Muscle layer of colon (tissue), 2 donors: Measurements from ENCODE around the gene TNFRSF11A.

Source experiments
- H3K27ac ChIP-seq: one replicate; pipeline ENCODE4 v1.7.0; 2013; ENCODE audit warnings: low read depth, mild to moderate bottlenecking, low read length, moderate library complexity
- H3K27me3 ChIP-seq, 2 donors: one replicate each; pipeline ENCODE4 v1.7.0; 2013; ENCODE audit warnings: low read length in 2 of 2, mild to moderate bottlenecking in 2 of 2; ENCODE audit not compliant: insufficient read depth in 2 of 2, control insufficient read depth in 1 of 2
- H3K36me3 ChIP-seq: one replicate; pipeline ENCODE4 v1.7.0; 2013; ENCODE audit warnings: mild to moderate bottlenecking, low read length; ENCODE audit not compliant: insufficient read depth
- H3K4me1 ChIP-seq: one replicate; pipeline ENCODE4 v1.7.0; 2013; ENCODE audit warnings: mild to moderate bottlenecking, low read length; ENCODE audit not compliant: insufficient read depth
- H3K4me3 ChIP-seq, 2 donors: one replicate each; pipeline ENCODE4 v1.7.0; 2013; ENCODE audit warnings: low read length in 2 of 2, low read depth in 1 of 2, mild to moderate bottlenecking in 1 of 2, moderate library complexity in 1 of 2
- H3K9ac ChIP-seq: one replicate; pipeline ENCODE4 v1.7.0; 2013; ENCODE audit warnings: low read length
- H3K9me3 ChIP-seq: one replicate; pipeline ENCODE4 v1.7.0; 2013; ENCODE audit warnings: mild to moderate bottlenecking, low read length
- donor health status: abdominal sarcoma.
- donor health status: Adenocarcinoma of cecum.

TNFRSF11A gene

DNA sequence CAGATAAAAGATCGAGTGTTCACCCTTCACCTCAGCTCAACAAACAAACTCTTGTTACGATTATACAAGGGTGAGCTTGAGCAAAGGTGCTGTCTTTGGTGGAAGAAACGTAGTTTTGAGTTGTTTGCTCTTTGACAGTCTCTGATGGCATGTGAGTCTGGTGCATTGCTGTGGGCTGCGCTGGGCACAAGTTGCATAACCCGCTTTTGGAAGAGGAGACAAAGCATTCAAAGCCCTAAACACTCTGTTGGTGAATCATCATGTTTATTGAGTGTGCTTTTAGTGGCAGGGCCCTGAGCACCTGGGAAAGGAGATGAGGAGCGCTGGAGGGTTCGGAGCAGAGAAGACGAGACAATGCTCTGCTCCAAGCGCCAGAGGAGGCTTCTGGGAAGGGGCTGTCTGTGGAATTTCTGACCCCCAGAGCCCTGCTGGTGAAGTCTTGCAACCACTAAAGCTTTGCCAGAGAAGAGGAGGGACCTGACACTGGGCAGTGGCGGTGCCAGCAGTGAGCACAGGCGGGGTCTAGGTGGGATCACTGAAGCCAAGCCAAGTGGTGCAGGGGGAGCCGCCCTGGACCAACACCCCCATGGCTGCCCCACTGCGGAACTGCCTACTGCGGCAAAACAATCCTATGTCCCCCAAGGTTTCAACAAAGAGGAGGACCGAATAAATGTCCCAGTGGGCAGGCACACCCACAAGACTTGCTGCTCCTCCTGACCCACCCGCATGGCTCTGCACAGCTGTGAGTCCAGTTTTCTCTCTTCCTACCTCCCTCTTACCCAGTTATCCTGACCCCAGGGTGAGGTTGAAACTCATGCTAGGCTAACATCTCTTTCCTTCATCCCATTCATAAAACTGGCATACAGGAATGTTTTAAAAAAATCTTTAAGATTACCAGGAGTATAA lies 64.0 kb downstream of the TNFRSF11A start:
- Histone ChIP-seq H3K36me3 (no peaks in the 10 kb centered on the region), H3K4me1 (no peaks in the 10 kb centered on the region), H3K9ac (no peak overlapping the region), H3K9me3 (no peaks in the 10 kb centered on the region), H3K27me3 (peaks cover 0 to 7% of the 10 kb centered on the region in 2 donors), H3K4me3 (no peak overlapping the region), H3K27ac (no peak overlapping the region)

DNA sequence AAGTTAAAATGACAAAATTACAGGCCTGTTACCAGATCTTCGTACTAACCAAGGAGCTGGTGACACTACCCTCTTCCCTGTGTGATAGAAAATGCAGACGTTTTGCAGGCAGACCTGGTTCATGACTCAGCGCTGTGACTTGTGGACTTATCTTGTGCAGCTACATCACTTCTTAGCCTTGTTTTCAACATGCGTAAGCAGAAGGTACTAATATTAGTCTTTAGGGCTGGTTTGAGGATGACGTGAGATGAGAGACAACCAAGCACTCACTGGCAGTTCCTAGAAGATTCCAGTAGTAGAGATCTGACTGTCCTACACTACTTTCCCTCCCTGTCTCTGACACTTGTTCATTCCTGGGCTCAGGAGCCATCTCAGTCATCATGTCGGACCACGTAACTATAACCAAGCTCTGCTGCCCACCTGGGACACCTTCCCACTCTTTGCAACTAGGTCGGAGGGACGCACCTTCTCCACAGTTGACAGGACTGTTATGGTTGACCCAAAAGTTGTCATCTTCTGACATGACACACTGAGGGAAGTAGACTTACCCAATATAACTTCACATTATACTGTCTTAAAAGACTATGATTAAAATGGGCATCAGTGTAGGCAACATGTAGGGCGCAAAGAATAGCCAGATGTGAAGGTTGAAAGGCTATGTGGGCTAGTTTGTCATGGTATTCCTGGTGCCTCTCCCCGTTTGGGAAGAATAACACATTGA lies 64.8 kb downstream of the TNFRSF11A start:
- no peaks in the 10 kb centered on the region for H3K9me3 ChIP-seq
- peaks cover 0 to 3% of the 10 kb centered on the region in 2 donors for H3K27me3 ChIP-seq
- H3K9ac ChIP-seq: no peak overlapping the region
- H3K27ac ChIP-seq: no peak overlapping the region
- no peaks in the 10 kb centered on the region for H3K36me3 ChIP-seq
- no peak overlapping the region for H3K4me3 ChIP-seq
- H3K4me1 ChIP-seq: no peaks in the 10 kb centered on the region

DNA sequence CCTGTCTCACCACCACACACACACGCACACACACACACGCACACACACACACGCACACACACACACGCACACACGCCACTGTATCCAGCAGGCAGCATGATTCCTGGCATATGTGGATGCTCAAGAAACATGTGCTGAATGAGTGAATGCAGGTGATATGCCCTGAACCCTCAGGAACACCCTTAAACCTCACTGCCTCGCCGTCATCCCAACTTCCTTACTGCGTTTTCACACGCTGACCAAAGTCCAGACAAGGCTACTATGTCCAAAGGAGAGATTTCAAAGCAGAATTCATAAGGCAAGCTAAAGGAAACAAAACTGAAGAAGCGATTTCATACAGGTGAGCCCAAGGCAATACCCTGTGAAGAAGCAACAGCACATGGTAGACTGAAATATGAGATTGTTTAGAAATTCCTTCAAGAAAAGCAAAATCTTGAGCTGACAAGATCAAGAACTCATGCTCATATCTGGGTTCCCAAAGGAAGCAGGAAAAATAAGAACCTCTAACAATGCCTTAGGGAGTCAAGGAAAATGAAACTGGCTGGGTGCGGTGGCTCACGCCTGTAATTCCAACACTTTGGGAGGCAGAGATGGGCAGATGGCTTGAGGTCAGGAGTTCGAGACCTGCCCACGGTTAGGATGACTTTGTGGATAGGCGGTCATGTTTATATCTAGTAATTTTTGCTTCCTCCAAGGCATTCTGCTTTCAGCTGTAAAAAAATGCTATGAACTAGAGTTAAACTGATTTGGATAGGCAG lies 69.1 kb downstream of the TNFRSF11A start:
- Histone ChIP-seq H3K9me3 (no peaks in the 10 kb centered on the region), H3K4me1 (no peaks in the 10 kb centered on the region)

DNA sequence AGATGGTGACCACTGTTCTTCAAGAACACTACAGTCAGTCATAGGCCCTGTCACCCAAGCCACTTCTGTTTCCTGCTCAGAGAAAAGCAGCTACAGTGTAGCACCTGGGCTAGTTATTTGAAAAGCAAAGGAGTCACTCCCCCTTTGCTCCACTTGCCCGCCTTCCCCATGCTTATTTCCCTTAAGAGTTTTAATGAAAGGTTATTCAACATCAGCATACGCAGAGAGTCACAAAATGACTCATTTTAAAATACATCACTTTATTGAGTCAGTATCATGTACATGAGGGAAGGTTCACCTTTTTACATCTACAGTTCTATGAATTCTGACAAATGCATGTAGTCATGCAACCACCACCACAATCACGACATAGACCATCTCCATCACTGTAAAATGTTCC lies 71.3 kb downstream of the TNFRSF11A start:
- no peak overlapping the region for H3K27ac ChIP-seq
- no peaks in the 10 kb centered on the region for H3K27me3 ChIP-seq
- no peaks in the 10 kb centered on the region for H3K4me1 ChIP-seq
- H3K4me3 ChIP-seq: no peak overlapping the region
- no peak overlapping the region for H3K9ac ChIP-seq
- H3K9me3 ChIP-seq: no peaks in the 10 kb centered on the region
- no peaks in the 10 kb centered on the region for H3K36me3 ChIP-seq

More for the DNA sequence above, 69.1 kb downstream of the TNFRSF11A start:
- H3K9ac ChIP-seq: no peak overlapping the region
- H3K27ac ChIP-seq: no peak overlapping the region
- H3K36me3 ChIP-seq: no peaks in the 10 kb centered on the region
- H3K27me3 ChIP-seq: no peaks in the 10 kb centered on the region
- H3K4me3 ChIP-seq: no peak overlapping the region

- Histone ChIP-seq H3K4me1 (no peaks in the 10 kb centered on the region), H3K9me3 (no peaks in the 10 kb centered on the region), H3K27me3 (no peaks in the 10 kb centered on the region), H3K9ac (no peak overlapping the region), H3K27ac (no peak overlapping the region), H3K36me3 (no peaks in the 10 kb centered on the region), H3K4me3 (no peak overlapping the region)
These were observed 71.9 kb downstream of the TNFRSF11A start for GRCh38 chr18:62396967-62397366.

DNA sequence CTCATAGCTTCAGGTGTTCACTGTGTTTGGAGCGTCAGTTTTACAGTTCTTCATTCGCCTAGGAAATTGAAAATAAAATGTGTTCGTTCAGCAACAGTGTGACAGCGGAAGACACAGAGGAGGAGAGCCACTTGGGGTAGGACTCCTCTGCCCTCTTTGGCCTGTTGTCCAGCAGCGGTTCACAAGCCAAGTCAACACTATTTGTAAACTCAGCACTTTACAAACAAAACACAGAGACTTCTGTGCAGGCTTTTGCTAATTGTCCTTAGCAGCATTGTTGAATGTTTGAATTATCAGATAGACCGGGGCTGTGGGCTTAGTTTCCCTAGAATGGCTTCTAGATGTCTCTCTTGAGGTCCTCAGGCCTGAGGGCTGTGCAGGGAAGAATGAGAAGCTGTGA lies 73.2 kb downstream of the TNFRSF11A start:
- no peak overlapping the region for H3K9ac ChIP-seq
- no peak overlapping the region for H3K4me3 ChIP-seq
- H3K4me1 ChIP-seq: no peaks in the 10 kb centered on the region

DNA sequence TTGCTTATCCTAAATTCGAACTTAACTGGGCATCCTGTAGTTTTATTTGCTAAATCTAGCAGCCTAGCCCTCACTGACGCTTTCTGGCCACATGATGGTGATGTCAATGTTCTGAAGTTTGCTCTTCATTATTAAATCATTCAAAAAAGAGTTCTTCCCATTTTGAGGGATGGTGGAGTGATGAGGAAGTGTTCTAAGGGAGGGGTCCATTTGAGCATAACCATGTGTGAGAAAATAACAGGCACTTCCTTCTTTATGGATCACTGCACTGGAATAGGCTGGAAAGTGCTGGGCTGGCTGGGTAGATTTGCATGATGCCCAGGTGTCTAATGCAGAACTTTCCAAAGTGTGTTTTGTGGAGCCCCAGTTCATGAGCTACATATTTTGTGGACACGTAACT lies 74.2 kb downstream of the TNFRSF11A start:
- Histone ChIP-seq H3K4me1 (no peaks in the 10 kb centered on the region), H3K36me3 (no peaks in the 10 kb centered on the region), H3K4me3 (no peak overlapping the region), H3K9ac (no peak overlapping the region), H3K27me3 (no peaks in the 10 kb centered on the region), H3K9me3 (no peaks in the 10 kb centered on the region), H3K27ac (no peak overlapping the region)

More for the DNA sequence above, 73.2 kb downstream of the TNFRSF11A start:
- H3K27ac ChIP-seq: no peak overlapping the region
- H3K27me3 ChIP-seq: no peaks in the 10 kb centered on the region
- H3K9me3 ChIP-seq: no peaks in the 10 kb centered on the region
- no peaks in the 10 kb centered on the region for H3K36me3 ChIP-seq

GRCh38 chr18:62399781-62400308 lies 74.7 kb downstream of the TNFRSF11A start:
- Histone ChIP-seq H3K4me1 (no peaks in the 10 kb centered on the region), H3K36me3 (no peaks in the 10 kb centered on the region), H3K9ac (no peak overlapping the region), H3K4me3 (no peak overlapping the region), H3K27ac (no peak overlapping the region), H3K9me3 (no peaks in the 10 kb centered on the region), H3K27me3 (no peaks in the 10 kb centered on the region)

DNA sequence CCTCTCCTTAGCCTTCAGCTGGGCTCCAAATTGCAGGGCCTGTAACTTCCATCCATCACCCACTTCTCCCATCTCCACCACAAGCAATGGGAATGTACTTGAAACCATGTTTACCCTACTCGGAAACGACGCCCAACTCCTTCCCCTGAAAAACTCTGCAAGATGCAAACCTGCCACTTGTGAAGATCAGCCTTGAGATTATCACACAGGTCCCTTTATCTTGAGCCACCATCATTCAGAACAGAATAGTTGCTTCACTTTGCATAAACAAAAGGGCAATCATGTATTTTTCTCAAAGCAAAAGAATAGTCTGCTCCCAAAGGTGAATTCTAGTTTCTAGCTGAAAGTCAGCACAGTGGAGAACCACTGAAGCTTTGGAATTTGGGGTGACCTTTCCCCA lies 75.8 kb downstream of the TNFRSF11A start:
- no peaks in the 10 kb centered on the region for H3K36me3 ChIP-seq
- H3K27ac ChIP-seq: no peak overlapping the region
- H3K9me3 ChIP-seq: no peaks in the 10 kb centered on the region
- H3K4me3 ChIP-seq: no peak overlapping the region
- no peaks in the 10 kb centered on the region for H3K4me1 ChIP-seq
- H3K27me3 ChIP-seq: no peaks in the 10 kb centered on the region
- H3K9ac ChIP-seq: no peak overlapping the region

DNA sequence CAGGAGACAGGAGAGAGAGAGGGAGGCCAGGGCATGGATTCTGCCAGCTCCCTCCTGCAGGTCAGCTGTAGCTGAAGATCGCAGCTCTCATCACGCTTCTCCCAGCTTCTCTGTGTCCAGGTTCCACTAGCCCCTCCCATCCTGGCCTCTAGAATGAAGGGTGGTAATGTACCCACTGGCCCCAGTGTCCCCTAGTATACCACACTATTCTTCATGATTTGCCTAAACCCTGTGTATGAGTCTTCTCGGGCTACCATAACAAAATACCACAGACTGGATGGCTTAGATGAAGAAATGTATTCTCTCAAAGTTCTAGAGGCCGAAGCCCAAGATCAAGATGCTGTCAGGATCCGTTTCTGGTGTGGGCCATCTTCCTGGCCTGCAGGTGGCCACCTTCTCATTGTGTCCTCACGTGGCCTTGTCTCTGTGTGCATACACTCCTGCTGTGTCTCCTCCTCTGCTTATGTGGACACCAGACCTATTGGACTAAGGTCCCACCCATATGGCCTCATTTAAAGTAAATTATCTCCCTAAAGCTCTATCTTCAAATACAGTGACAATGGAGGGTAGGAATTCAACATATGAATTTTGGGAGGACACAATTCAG lies 77.3 kb downstream of the TNFRSF11A start:
- H3K4me1 ChIP-seq: no peaks in the 10 kb centered on the region
- no peaks in the 10 kb centered on the region for H3K9me3 ChIP-seq
- no peak overlapping the region for H3K9ac ChIP-seq
- H3K4me3 ChIP-seq: no peak overlapping the region
- no peaks in the 10 kb centered on the region for H3K27me3 ChIP-seq
- no peak overlapping the region for H3K27ac ChIP-seq
- no peaks in the 10 kb centered on the region for H3K36me3 ChIP-seq

DNA sequence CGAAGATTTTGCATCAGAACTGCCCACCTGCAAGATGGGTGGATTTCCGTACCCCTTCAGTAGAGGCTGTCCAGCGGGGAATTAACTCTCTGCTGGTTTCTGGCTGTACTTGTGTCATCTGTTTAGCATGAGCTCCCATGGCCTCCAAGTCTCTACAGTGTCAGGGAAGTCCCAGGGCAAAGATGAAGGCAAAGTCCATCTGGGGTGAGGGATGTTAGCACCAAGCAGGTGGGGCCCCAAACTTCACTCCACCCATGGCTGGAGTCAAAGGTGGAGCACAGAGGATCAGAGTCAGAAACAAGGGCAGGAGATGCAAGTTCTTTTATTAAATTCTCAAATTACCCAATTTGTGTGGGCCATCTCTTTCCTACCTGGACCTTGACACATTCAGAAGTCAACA lies 78.0 kb downstream of the TNFRSF11A start:
- Histone ChIP-seq H3K4me3 (no peak overlapping the region), H3K9ac (no peak overlapping the region), H3K27ac (no peak overlapping the region), H3K27me3 (no peaks in the 10 kb centered on the region), H3K9me3 (no peaks in the 10 kb centered on the region), H3K4me1 (no peaks in the 10 kb centered on the region), H3K36me3 (no peaks in the 10 kb centered on the region)
